ENCODE data around the gene MT1A. TPM values are rescaled to one million over a fixed set of nuclear protein-coding genes. Genes with fewer than 3 reads are reported as not detected.
A peak's percentile ranks its signal among the peaks of the same experiment; 100 is the strongest.

The MT1A gene
- polyA plus RNA-seq, 1 donor (not counting 4 experiments of a cell fraction or from before 2014, with no cell fraction given), result not detected

GRCh38 chr16:56616608-56617211, 21.8 kb upstream of the MT1A start:
- Histone ChIP-seq H4K20me1 (ENCODE audit: control insufficient read depth, extremely low read depth, insufficient read depth, low read length) (no peaks in the 10 kb centered on the region), H3K27ac (ENCODE audit: control insufficient read depth, insufficient read depth, low read length) (no peak overlapping the region), H3K36me3 (ENCODE audit: control insufficient read depth in 2 of 2, extremely low read depth in 1 of 2, insufficient read depth in 2 of 2, low read length in 2 of 2) (no peaks in the 10 kb centered on the region), H3K79me2 (ENCODE audit: control insufficient read depth, insufficient read depth, low read length) (no peaks in the 10 kb centered on the region), H3K4me1 (ENCODE audit: control insufficient read depth, extremely low read depth, insufficient read depth, low read length) (peaks cover 40% of the 10 kb centered on the region), H3K9me1 (ENCODE audit: control insufficient read depth, extremely low read depth, insufficient read depth, low read length) (no peaks in the 10 kb centered on the region), H3K4me2 (ENCODE audit: control insufficient read depth, extremely low read depth, insufficient read depth, low read depth, low read length) (peak overlapping the region; percentile 90), H3K9me3 (ENCODE audit: control insufficient read depth, low read depth, low read length) (no peaks in the 10 kb centered on the region), H3K9ac (ENCODE audit: control insufficient read depth, extremely low read depth, insufficient read depth, low read length) (no peak overlapping the region), H3K27me3 (ENCODE audit: control insufficient read depth, extremely low read depth, insufficient read depth, low read length) (no peaks in the 10 kb centered on the region), H2AFZ (ENCODE audit: control insufficient read depth, low read length) (peak overlapping the region; percentile 26), H3K4me3 (ENCODE audit: control insufficient read depth in 2 of 3, extremely low read depth in 1 of 3, insufficient read depth in 2 of 3, low read depth in 1 of 3, low read length in 3 of 3) (peak overlapping the region in 1 of 3 experiments; percentile 71)
- TF ChIP-seq EZH2 (IDR thresholded peaks at IDR 0.05; ENCODE audit: low read length), result no peak
- TF ChIP-seq, protein P1, sequence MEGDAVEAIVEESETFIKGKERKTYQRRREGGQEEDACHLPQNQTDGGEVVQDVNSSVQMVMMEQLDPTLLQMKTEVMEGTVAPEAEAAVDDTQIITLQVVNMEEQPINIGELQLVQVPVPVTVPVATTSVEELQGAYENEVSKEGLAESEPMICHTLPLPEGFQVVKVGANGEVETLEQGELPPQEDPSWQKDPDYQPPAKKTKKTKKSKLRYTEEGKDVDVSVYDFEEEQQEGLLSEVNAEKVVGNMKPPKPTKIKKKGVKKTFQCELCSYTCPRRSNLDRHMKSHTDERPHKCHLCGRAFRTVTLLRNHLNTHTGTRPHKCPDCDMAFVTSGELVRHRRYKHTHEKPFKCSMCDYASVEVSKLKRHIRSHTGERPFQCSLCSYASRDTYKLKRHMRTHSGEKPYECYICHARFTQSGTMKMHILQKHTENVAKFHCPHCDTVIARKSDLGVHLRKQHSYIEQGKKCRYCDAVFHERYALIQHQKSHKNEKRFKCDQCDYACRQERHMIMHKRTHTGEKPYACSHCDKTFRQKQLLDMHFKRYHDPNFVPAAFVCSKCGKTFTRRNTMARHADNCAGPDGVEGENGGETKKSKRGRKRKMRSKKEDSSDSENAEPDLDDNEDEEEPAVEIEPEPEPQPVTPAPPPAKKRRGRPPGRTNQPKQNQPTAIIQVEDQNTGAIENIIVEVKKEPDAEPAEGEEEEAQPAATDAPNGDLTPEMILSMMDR (optimal IDR thresholded peaks at IDR 0.05 in 1 of 3, IDR thresholded peaks at IDR 0.05 in 1 of 3, conservative IDR thresholded peaks at IDR 0.05 in 1 of 3; ENCODE audit: extremely low read depth in 1 of 3, insufficient read depth in 2 of 3, low read length in 3 of 3), result no peak
- FAIRE-seq, result no peak
- no peak for DNase-seq (ENCODE audit: low read depth, low spot score)
- dilution Hi-C loops (cut with MboI; ENCODE audit: extremely low pct_ligation_motif_present, low sequenced_read_pairs), result no loop called here

DNA sequence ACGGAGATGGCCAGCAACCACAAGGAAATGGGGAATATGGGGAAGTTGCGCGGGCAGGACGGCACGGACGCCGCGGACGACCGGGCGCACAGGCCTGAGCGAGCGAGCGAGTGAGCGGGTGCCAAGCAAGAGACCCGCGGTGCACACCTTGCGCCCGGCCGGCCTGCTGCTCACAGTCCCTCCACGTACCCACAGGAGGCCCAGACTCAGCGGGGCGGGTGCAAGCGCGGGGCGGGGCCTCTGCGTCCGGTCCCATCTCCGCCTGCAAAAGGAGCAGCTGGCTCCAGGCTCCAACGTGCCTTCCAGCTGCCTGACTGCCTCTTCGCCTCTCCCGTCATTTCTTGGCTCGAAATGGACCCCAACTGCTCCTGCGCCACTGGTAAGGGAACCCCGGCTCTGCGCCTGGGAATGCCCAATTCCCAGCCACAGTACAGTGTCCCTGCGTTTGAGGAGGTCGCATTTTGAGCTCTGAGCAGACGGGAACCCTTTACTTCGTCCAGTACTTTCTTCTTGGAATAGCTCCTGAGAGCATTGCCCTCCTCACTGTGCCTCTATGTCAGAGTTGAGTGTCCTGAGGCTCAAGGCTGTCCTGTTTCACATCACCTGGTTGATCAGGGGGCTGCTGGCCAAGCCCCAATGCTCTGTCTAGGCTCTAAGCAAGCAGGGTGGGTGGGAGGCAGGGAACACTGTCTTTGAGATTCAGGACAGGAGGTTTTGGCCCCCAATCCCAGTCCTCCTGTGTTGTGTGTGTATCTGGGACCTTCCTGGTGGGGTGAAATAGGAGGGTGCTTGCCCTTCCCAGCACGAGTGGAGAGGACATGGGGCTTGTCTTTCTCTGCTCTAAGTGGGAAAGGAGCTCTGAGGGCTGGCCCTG, 21.0 kb upstream of the MT1A start:
- peak overlapping the region; percentile 90 for H3K4me2 ChIP-seq (ENCODE audit: control insufficient read depth, extremely low read depth, insufficient read depth, low read depth, low read length)
- H3K9ac ChIP-seq (ENCODE audit: control insufficient read depth, extremely low read depth, insufficient read depth, low read length), result peak overlapping the region; percentile 44
- peak overlapping the region; percentile 87 for H2AFZ ChIP-seq (ENCODE audit: control insufficient read depth, low read length)

More for the DNA sequence above, 21.0 kb upstream of the MT1A start:
- H3K79me2 ChIP-seq (ENCODE audit: control insufficient read depth, insufficient read depth, low read length), result no peaks in the 10 kb centered on the region
- H3K9me1 ChIP-seq (ENCODE audit: control insufficient read depth, extremely low read depth, insufficient read depth, low read length), result no peaks in the 10 kb centered on the region
- no peaks in the 10 kb centered on the region for H3K36me3 ChIP-seq (ENCODE audit: control insufficient read depth in 2 of 2, extremely low read depth in 1 of 2, insufficient read depth in 2 of 2, low read length in 2 of 2)
- H3K4me3 ChIP-seq (ENCODE audit: control insufficient read depth in 2 of 3, extremely low read depth in 1 of 3, insufficient read depth in 2 of 3, low read depth in 1 of 3, low read length in 3 of 3), result peak overlapping the region; percentile 30 to 71 (median 48)
- H3K27me3 ChIP-seq (ENCODE audit: control insufficient read depth, extremely low read depth, insufficient read depth, low read length), result no peaks in the 10 kb centered on the region
- DNase-seq (ENCODE audit: low read depth, low spot score) (no peak), FAIRE-seq (no peak)
- peaks cover 36% of the 10 kb centered on the region for H3K4me1 ChIP-seq (ENCODE audit: control insufficient read depth, extremely low read depth, insufficient read depth, low read length)
- H3K27ac ChIP-seq (ENCODE audit: control insufficient read depth, insufficient read depth, low read length), result peak overlapping the region; percentile 14
- no peak for TF ChIP-seq EZH2 (IDR thresholded peaks at IDR 0.05; ENCODE audit: low read length)
- TF ChIP-seq, protein P1 (optimal IDR thresholded peaks at IDR 0.05 in 1 of 3, IDR thresholded peaks at IDR 0.05 in 1 of 3, conservative IDR thresholded peaks at IDR 0.05 in 1 of 3; ENCODE audit: extremely low read depth in 1 of 3, insufficient read depth in 2 of 3, low read length in 3 of 3), result no peak
- no peaks in the 10 kb centered on the region for H3K9me3 ChIP-seq (ENCODE audit: control insufficient read depth, low read depth, low read length)
- no peaks in the 10 kb centered on the region for H4K20me1 ChIP-seq (ENCODE audit: control insufficient read depth, extremely low read depth, insufficient read depth, low read length)
- dilution Hi-C loops (cut with MboI; ENCODE audit: extremely low pct_ligation_motif_present, low sequenced_read_pairs), result no loop called here

Data from keratinocyte (primary cell).